ENCODE measurements around the gene PDSS2.

GRCh38 chr6:107284805-107285204 is 174.6 kb downstream of the PDSS2 start:
- no peak for TF ChIP-seq EZH2 (IDR thresholded peaks at IDR 0.05)
- no peak for TF ChIP-seq CTCF (IDR thresholded peaks at IDR 0.05)
